Testis (tissue), 2 donors: ENCODE measurements around the gene SVIP.

Experiments used
- POLR2A ChIP-seq: fragments of 450-650 bp; IDR thresholded peaks from one replicate; pipeline ENCODE4 v1.6.1; 2017; ENCODE audit warnings: antibody characterized with exemption, mild to moderate bottlenecking, moderate library complexity
- TF ChIP-seq, protein P1 (sequence below), 3 experiments: fragments of 450-650 bp in 2 of 3; fragments of 200-600 bp in 1 of 3; sonication (generic) in 1 of 3; IDR thresholded peaks; one replicate each; pipeline ENCODE4 v1.5.1; 2016 to 2019; ENCODE audit warnings: antibody characterized with exemption in 3 of 3, mild to moderate bottlenecking in 2 of 3, moderate library complexity in 1 of 3

GRCh38 chr11:22807391-22807790 lies 22.2 kb downstream of the SVIP start:
- TF ChIP-seq, protein P1, sequence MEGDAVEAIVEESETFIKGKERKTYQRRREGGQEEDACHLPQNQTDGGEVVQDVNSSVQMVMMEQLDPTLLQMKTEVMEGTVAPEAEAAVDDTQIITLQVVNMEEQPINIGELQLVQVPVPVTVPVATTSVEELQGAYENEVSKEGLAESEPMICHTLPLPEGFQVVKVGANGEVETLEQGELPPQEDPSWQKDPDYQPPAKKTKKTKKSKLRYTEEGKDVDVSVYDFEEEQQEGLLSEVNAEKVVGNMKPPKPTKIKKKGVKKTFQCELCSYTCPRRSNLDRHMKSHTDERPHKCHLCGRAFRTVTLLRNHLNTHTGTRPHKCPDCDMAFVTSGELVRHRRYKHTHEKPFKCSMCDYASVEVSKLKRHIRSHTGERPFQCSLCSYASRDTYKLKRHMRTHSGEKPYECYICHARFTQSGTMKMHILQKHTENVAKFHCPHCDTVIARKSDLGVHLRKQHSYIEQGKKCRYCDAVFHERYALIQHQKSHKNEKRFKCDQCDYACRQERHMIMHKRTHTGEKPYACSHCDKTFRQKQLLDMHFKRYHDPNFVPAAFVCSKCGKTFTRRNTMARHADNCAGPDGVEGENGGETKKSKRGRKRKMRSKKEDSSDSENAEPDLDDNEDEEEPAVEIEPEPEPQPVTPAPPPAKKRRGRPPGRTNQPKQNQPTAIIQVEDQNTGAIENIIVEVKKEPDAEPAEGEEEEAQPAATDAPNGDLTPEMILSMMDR (IDR thresholded peaks at IDR 0.05), result no peak
- TF ChIP-seq POLR2A, result no peak
